GM18951 (cell line): ENCODE measurements around the gene SUPT3H.

ENCODE experiments used
- POLR2A ChIP-seq: IDR thresholded peaks from 4 replicates; pipeline ENCODE4 v1.6.1; 2011; ENCODE audit warnings: mild to moderate bottlenecking; ENCODE audit not compliant: insufficient read length, insufficient read depth; ENCODE audit errors: extremely low read depth
- in situ Hi-C: fragments of 300-500 bp; cut with MboI; formaldehyde crosslinking; loops from one replicate; pipeline ENCODE4 v1.12.0; 2022; ENCODE audit warnings: low sequenced_read_pairs, mixed read lengths, inconsistent platforms; ENCODE audit not compliant: unreplicated experiment

SUPT3H gene

GRCh38 chr6:44967481-44967880, 410.3 kb downstream of the SUPT3H start:
- no peak for TF ChIP-seq POLR2A

GRCh38 chr6:44966449-44967092, 411.2 kb downstream of the SUPT3H start:
- TF ChIP-seq POLR2A: no peak
- in situ Hi-C loops: no loop called here

More at GRCh38 chr6:44967481-44967880, 410.3 kb downstream of the SUPT3H start:
- in situ Hi-C loops: no loop called here

GRCh38 chr6:44965708-44966107, 412.0 kb downstream of the SUPT3H start:
- in situ Hi-C loops: no loop called here
- TF ChIP-seq POLR2A: no peak

GRCh38 chr6:44960898-44961297, 416.8 kb downstream of the SUPT3H start:
- in situ Hi-C loops: no loop called here

GRCh38 chr6:44959651-44960050, 418.1 kb downstream of the SUPT3H start:
- in situ Hi-C loops: no loop called here

More at GRCh38 chr6:44960898-44961297, 416.8 kb downstream of the SUPT3H start:
- TF ChIP-seq POLR2A: no peak

GRCh38 chr6:44957156-44957555, 420.6 kb downstream of the SUPT3H start:
- in situ Hi-C loops: no loop called here
- no peak for TF ChIP-seq POLR2A

More at GRCh38 chr6:44959651-44960050, 418.1 kb downstream of the SUPT3H start:
- TF ChIP-seq POLR2A: no peak

GRCh38 chr6:44956396-44956795, 421.3 kb downstream of the SUPT3H start:
- in situ Hi-C loops: no loop called here
- no peak for TF ChIP-seq POLR2A

GRCh38 chr6:44955145-44955544, 422.6 kb downstream of the SUPT3H start:
- TF ChIP-seq POLR2A: no peak
- in situ Hi-C loops: no loop called here

- TF ChIP-seq POLR2A: no peak
- in situ Hi-C loops: no loop called here
Observed at GRCh38 chr6:44954281-44954680, 423.5 kb downstream of the SUPT3H start.

GRCh38 chr6:44951253-44951747, 426.4 kb downstream of the SUPT3H start:
- no peak for TF ChIP-seq POLR2A
- in situ Hi-C loops: no loop called here

- in situ Hi-C loops: no loop called here
- no peak for TF ChIP-seq POLR2A
Observed at GRCh38 chr6:44949596-44950201, 428.0 kb downstream of the SUPT3H start.

GRCh38 chr6:44943541-44943940, 434.2 kb downstream of the SUPT3H start:
- TF ChIP-seq POLR2A: no peak
- in situ Hi-C loops: no loop called here

GRCh38 chr6:44942798-44943197, 434.9 kb downstream of the SUPT3H start:
- in situ Hi-C loops: no loop called here
- no peak for TF ChIP-seq POLR2A

GRCh38 chr6:44942201-44942600, 435.5 kb downstream of the SUPT3H start:
- TF ChIP-seq POLR2A: no peak
- in situ Hi-C loops: no loop called here

- in situ Hi-C loops: no loop called here
- TF ChIP-seq POLR2A: no peak
Observed at GRCh38 chr6:44940367-44940766, 437.4 kb downstream of the SUPT3H start.
